Ovary (tissue), 9 donors: ENCODE measurements around the gene PRC1. TPM values are rescaled to one million over a fixed set of nuclear protein-coding genes. Genes with fewer than 3 reads are reported as not detected.

ENCODE experiments used
- DNase-seq, 5 donors: peaks; one replicate each; pipeline ENCODE4 v3.0.0-alpha.2; 2019 to 2020
- H3K27ac ChIP-seq, 2 donors: fragments of 200-600 bp; one replicate each; pipeline versions ENCODE4 v1.5.1 to v1.8.0; 2019 to 2022
- H3K27me3 ChIP-seq: fragments of 200-600 bp; one replicate; pipeline ENCODE4 v1.8.0; 2022
- H3K36me3 ChIP-seq: fragments of 200-600 bp; sonication (generic); one replicate; pipeline ENCODE4 v1.5.1; 2019
- H3K4me1 ChIP-seq: one replicate; pipeline ENCODE4 v1.8.1; 2013; ENCODE audit warnings: mild to moderate bottlenecking, moderate library complexity; ENCODE audit not compliant: insufficient read depth
- H3K4me3 ChIP-seq: fragments of 200-600 bp; sonication (generic); one replicate; pipeline ENCODE4 v1.5.1; 2017
- H3K9me3 ChIP-seq, 2 donors: fragments of 200-600 bp in 1 of 2; sonication (generic) in 1 of 2; one replicate each; pipeline versions ENCODE4 v1.5.1 to v1.8.1; 2013 to 2019; ENCODE audit warnings: mild to moderate bottlenecking in 1 of 2, moderate library complexity in 1 of 2
- EP300 ChIP-seq: sonication (generic); formaldehyde crosslinking; IDR thresholded peaks from one replicate; pipeline ENCODE4 v1.6.1; 2017; ENCODE audit warnings: antibody characterized with exemption
- POLR2A ChIP-seq: fragments of 450-650 bp; IDR thresholded peaks from one replicate; pipeline ENCODE4 v1.6.1; 2017; ENCODE audit warnings: antibody characterized with exemption, mild to moderate bottlenecking, moderate library complexity
- WGBS, 3 donors: extraction: QIAGEN DNeasy Blood & Tissue Kit in 1 of 3; methylation state at CpG; one replicate each; pipeline versions ENCODE4 v1.1.5 to v1.1.7; 2013 to 2017; 5-methylcytosine and 5-hydroxymethylcytosine counted together
- intact Hi-C, 4 donors: fragments of 100-400 bp; cut with DNase I; formaldehyde crosslinking; loops; one replicate each; pipeline versions ENCODE4 v1.11.0 to v1.15.1; 2022 to 2023
- polyA plus RNA-seq, 2 donors: library from polyadenylated mRNA; stranded (reverse); fragments of 200-250 nt in 1 of 2; fragments of 350-450 nt in 1 of 2; fragmentation: Illumina TruSeq in 1 of 2; extraction: RNeasy Lipid Tissue Mini Kit (QIAGEN cat#74804) in 1 of 2; gene quantifications; one replicate each; pipeline ENCODE4 v1.2.3, GENCODE V29; 2013 to 2014
- total RNA-seq, 7 donors: library from RNA; depleted of rRNA in 2 of 7; stranded (reverse); fragments of >200 nt in 2 of 7; fragmentation: NEBNext Ultra II Directional in 3 of 7; extraction: Animal tissue kit (Norgen Biotek cat#: 25700) in 3 of 7; gene quantifications; one replicate each; pipeline versions ENCODE4 v1.1.0 to v1.2.4, GENCODE V29; 2016 to 2023
- TF ChIP-seq, protein P1 (sequence below), 3 donors: fragments of 450-650 bp in 2 of 3; fragments of 200-600 bp in 1 of 3; IDR thresholded peaks; one replicate each; pipeline versions ENCODE4 v1.5.1 to v1.8.0; 2016 to 2022; ENCODE audit warnings: antibody characterized with exemption in 3 of 3, mild to moderate bottlenecking in 1 of 3
- donor health status: DM: no; HTN: no; CAD: no; lungs with moderate emphysema.
- donor health status: DM: no; HTN: no; CAD: no.
- donor health status: Bipolar disorder and iron deficiency.
- donor health status: DM: yes; HTN: yes; CAD: no.
- donor health status: DM: no; HTN: no; CAD: no.
- donor health status: DM: yes; HTN: yes; CAD: no.

PRC1 gene
- total and polyA plus RNA-seq, 9 donors = 5.7 to 13.2 (median 6.8) TPM

DNA sequence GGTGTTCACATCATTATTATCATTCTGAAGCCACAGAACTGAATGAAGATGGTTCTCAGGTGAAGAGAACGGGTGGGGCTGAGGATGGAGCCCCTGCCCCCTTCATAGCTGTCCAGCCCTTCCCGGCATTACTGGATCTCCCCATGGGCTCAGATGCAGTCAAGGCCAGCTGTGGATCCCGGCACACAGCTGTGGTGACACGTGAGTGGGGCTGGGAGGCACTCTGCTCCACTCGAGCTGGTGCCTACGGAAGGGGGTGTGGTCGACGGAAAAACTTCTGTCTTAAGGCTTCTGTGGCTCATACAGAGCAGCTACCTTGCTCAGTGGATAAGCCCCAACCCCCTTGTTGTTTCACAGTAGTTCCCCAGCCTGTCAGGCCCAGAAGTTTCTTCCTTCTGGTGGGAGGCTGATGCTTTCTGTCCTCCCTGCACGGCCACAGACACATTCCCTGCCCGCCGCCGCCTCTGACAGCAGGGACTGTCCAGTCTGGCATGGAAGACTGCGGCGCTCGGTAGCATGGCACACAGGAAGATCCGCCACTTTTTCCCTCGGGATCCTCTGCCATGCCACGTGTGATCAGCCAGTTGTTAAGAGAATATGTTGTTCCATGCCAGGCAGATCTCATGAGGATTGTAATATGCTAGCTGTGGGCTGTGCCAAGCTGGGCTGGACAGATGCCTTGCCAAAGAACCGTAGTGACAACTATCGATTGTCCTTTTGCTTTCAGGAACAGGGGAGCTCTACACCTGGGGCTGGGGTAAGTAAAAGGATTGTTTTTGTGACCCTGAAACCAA is 33.8 kb downstream of the PRC1 start:
- Histone ChIP-seq H3K36me3 (no peaks in the 10 kb centered on the region), H3K4me3 (no peak overlapping the region), H3K27me3 (no peaks in the 10 kb centered on the region), H3K4me1 (peaks cover 5% of the 10 kb centered on the region), H3K9me3 (no peaks in the 10 kb centered on the region), H3K27ac (no peak overlapping the region)
- intact Hi-C loops = no loop called here
- WGBS, 3 donors = 81 to 82% (median 81%) methylated on average over 20 of the region's 20 CpGs
- no peak for DNase-seq
- TF ChIP-seq POLR2A = no peak
- TF ChIP-seq, protein P1, sequence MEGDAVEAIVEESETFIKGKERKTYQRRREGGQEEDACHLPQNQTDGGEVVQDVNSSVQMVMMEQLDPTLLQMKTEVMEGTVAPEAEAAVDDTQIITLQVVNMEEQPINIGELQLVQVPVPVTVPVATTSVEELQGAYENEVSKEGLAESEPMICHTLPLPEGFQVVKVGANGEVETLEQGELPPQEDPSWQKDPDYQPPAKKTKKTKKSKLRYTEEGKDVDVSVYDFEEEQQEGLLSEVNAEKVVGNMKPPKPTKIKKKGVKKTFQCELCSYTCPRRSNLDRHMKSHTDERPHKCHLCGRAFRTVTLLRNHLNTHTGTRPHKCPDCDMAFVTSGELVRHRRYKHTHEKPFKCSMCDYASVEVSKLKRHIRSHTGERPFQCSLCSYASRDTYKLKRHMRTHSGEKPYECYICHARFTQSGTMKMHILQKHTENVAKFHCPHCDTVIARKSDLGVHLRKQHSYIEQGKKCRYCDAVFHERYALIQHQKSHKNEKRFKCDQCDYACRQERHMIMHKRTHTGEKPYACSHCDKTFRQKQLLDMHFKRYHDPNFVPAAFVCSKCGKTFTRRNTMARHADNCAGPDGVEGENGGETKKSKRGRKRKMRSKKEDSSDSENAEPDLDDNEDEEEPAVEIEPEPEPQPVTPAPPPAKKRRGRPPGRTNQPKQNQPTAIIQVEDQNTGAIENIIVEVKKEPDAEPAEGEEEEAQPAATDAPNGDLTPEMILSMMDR (IDR thresholded peaks at IDR 0.05) = no peak
- TF ChIP-seq EP300 = no peak

DNA sequence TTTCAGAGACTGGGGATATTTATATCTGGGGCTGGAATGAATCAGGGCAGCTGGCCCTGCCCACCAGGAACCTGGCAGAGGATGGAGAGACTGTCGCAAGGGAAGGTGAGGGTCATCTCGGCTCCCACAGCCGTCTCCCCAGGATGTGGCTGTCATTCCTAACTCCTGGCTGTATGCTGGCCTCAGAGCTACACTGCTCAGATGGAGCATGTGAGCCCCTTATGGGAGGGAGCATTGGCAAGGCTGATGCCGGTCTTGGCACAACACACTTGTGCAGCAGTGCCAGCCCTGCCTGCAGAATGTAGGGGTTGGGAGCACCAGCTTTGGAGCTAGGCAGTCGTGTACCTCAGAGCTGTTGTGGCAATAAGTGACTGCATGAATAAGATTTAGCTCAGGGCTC is 34.4 kb downstream of the PRC1 start:
- Histone ChIP-seq H3K9me3 (no peaks in the 10 kb centered on the region), H3K4me1 (peaks cover 7% of the 10 kb centered on the region), H3K27ac (no peak overlapping the region), H3K27me3 (no peaks in the 10 kb centered on the region), H3K36me3 (no peaks in the 10 kb centered on the region), H3K4me3 (no peak overlapping the region)
- TF ChIP-seq POLR2A (no peak), EP300 (no peak)
- TF ChIP-seq, protein P1 (IDR thresholded peaks at IDR 0.05) = no peak
- intact Hi-C loops = loop anchor here in 2 of 4 donors (5.0 to 10.0 kb wide), 2 partner anchors 312 to 315 kb away; no protein-coding TSS in a partner anchor
- WGBS, 3 donors = 48 to 68% (median 63%) methylated on average over 5 of the region's 5 CpGs
- no peak for DNase-seq

DNA sequence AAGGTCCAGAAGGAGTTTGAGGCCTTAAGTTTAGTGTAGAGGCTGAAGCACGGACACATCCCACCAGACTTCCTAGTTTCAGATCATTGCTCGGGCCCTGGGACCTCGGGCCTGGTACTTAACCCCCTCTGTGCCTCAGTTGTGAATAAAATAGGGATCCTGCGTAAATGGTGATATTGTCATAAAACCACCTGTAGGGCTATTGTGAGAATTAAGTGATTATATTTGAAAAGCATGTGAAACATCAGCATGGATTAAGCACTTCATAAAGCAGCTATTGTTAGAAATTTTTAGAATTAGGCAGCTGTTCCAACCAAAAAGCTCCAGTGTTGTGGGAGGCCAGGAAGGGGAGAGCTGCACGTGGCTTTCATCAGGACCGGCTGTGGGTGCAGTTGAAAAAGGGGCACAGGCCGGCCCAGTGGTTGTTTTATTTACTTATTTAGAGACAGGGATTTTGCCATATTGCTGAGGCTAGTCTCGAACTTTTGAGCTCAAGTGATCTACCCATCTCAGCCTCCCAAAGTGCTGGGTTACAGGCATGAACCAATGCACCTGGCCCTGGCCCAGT is 35.2 kb downstream of the PRC1 start:
- no peak for TF ChIP-seq POLR2A
- TF ChIP-seq, protein P1 (IDR thresholded peaks at IDR 0.05) = no peak
- no peak for TF ChIP-seq EP300
- no peaks in the 10 kb centered on the region for H3K27me3 ChIP-seq
- no peaks in the 10 kb centered on the region for H3K9me3 ChIP-seq
- intact Hi-C loops = loop anchor here in 2 of 4 donors (5.0 to 10.0 kb wide), 2 partner anchors 313 to 316 kb away; no protein-coding TSS in a partner anchor
- H3K4me3 ChIP-seq = no peak overlapping the region
- no peak overlapping the region for H3K27ac ChIP-seq
- WGBS, 3 donors = 70 to 75% (median 71%) methylated on average over 8 of the region's 8 CpGs
- peaks cover 7% of the 10 kb centered on the region for H3K4me1 ChIP-seq
- no peaks in the 10 kb centered on the region for H3K36me3 ChIP-seq
- no peak for DNase-seq

DNA sequence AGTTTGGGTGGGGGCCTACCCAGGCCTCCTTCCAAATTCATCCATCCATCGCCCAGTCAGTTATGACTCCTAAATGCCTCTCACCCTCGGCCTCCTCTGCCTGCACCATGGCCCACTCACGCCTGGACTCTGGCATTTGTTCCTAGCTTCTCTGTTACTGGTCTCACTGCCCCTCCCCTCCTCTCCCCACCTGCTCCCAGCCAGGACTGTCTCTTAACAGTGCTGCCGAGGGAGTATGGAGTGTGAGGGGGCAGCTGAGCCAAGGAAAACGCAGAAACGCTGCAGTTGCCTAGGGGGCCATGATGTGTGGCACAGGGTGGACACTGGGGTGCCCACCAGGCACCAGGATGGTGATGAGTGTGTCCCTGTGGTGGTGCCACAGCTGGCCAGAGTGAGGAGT is 36.5 kb downstream of the PRC1 start:
- TF ChIP-seq, protein P1 (IDR thresholded peaks at IDR 0.05) = no peak
- no peak for TF ChIP-seq POLR2A
- no peak for TF ChIP-seq EP300
- intact Hi-C loops = loop anchor here in 2 of 4 donors (5.0 to 10.0 kb wide), 2 partner anchors 315 to 317 kb away; no protein-coding TSS in a partner anchor
- no peaks in the 10 kb centered on the region for H3K9me3 ChIP-seq
- no peaks in the 10 kb centered on the region for H3K27me3 ChIP-seq
- peak overlapping the region in 1 of 2 donors; percentile 67 for H3K27ac ChIP-seq
- 61 to 68% (median 66%) methylated on average over 6 of the region's 6 CpGs for WGBS, 3 donors
- H3K36me3 ChIP-seq = no peaks in the 10 kb centered on the region
- DNase-seq = peak in 1 of 5 donors; percentile 26
- H3K4me3 ChIP-seq = peak overlapping the region; percentile 80
- H3K4me1 ChIP-seq = peaks cover 7% of the 10 kb centered on the region
